OCI-LY1 (cell line): ENCODE results near the gene SLC1A3.
A peak's percentile ranks its signal among the peaks of the same experiment; 100 is the strongest.

Source experiments
- H2AFZ ChIP-seq: fragments of 200-600 bp; sonication (generic), shearing (Covaris generic); 2 replicates; pipeline ENCODE4 v1.6.0; 2014; ENCODE audit warnings: antibody characterized with exemption, mild to moderate bottlenecking, low read length
- H3F3A ChIP-seq: fragments of 200-600 bp; sonication (generic), shearing (Covaris generic); 2 replicates; pipeline ENCODE4 v1.6.0; 2014; ENCODE audit warnings: mild to moderate bottlenecking, antibody characterized with exemption, low read length, moderate library complexity; ENCODE audit not compliant: insufficient read depth
- H3K27ac ChIP-seq: fragments of 200-600 bp; sonication (generic); 2 replicates; pipeline ENCODE4 v1.5.1; 2014; ENCODE audit warnings: low read length, mixed run types, mild to moderate bottlenecking, low read depth; ENCODE audit not compliant: poor library complexity, severe bottlenecking
- H3K27me3 ChIP-seq: fragments of 200-600 bp; sonication (generic); 2 replicates; pipeline ENCODE4 v1.6.0; 2014; ENCODE audit warnings: antibody characterized with exemption, mild to moderate bottlenecking, low read length, moderate library complexity; ENCODE audit not compliant: insufficient read depth
- H3K36me3 ChIP-seq: fragments of 200-600 bp; sonication (generic); 2 replicates; pipeline ENCODE4 v1.6.1; 2014; ENCODE audit warnings: mild to moderate bottlenecking, antibody characterized with exemption, low read length, moderate library complexity, mixed read lengths; ENCODE audit not compliant: insufficient read depth
- H3K4me1 ChIP-seq: fragments of 200-600 bp; sonication (generic); 2 replicates; pipeline ENCODE4 v1.5.1; 2014; ENCODE audit warnings: mild to moderate bottlenecking, low read length, moderate library complexity; ENCODE audit not compliant: insufficient read depth, severe bottlenecking
- H3K4me2 ChIP-seq: fragments of 200-600 bp; sonication (generic), shearing (Covaris generic); 2 replicates; pipeline ENCODE4 v1.6.1; 2014; ENCODE audit warnings: low read length
- H3K4me3 ChIP-seq: fragments of 200-600 bp; sonication (generic); 2 replicates; pipeline ENCODE4 v1.5.1; 2014; ENCODE audit warnings: low read length, low read depth, mild to moderate bottlenecking, mixed read lengths; ENCODE audit not compliant: poor library complexity, severe bottlenecking
- H3K79me2 ChIP-seq: fragments of 200-600 bp; shearing (Covaris generic); 2 replicates; pipeline ENCODE4 v1.6.1; 2016; ENCODE audit warnings: mixed run types, low read length, mixed read lengths; ENCODE audit not compliant: insufficient read depth
- H3K9ac ChIP-seq: fragments of 200-600 bp; sonication (generic), shearing (Covaris generic); 2 replicates; pipeline ENCODE4 v1.6.1; 2014; ENCODE audit warnings: mild to moderate bottlenecking, low read length, mixed read lengths
- H3K9me2 ChIP-seq: fragments of 200-600 bp; sonication (generic), shearing (Covaris generic); 2 replicates; pipeline ENCODE4 v1.6.1; 2014; ENCODE audit warnings: low read depth, mild to moderate bottlenecking, low read length, mixed read lengths
- H3K9me3 ChIP-seq: fragments of 200-600 bp; shearing (Covaris generic); 2 replicates; pipeline ENCODE4 v1.6.1; 2014; ENCODE audit warnings: low read length, mixed read lengths
- H4K20me1 ChIP-seq: fragments of 200-600 bp; sonication (generic), shearing (Covaris generic); 2 replicates; pipeline ENCODE4 v1.6.0; 2016; ENCODE audit warnings: mild to moderate bottlenecking, low read length; ENCODE audit not compliant: insufficient read depth
- CTCF ChIP-seq: fragments of 200-600 bp; sonication (generic), shearing (Covaris generic); IDR thresholded peaks from 2 replicates; pipeline ENCODE4 v1.5.1; 2017; ENCODE audit warnings: mild to moderate bottlenecking, antibody characterized with exemption, low read length, moderate library complexity, mixed read lengths
- EZH2 ChIP-seq: fragments of 200-600 bp; sonication (generic), shearing (Covaris generic); IDR thresholded peaks from 2 replicates; pipeline ENCODE4 v1.8.0; 2017; ENCODE audit warnings: borderline replicate concordance, mixed run types, mild to moderate bottlenecking, antibody characterized with exemption, low read length, moderate library complexity, mixed read lengths

SLC1A3 gene

GRCh38 chr5:36721664-36722235 is 115.3 kb downstream of the SLC1A3 start:
- H2AFZ ChIP-seq, result no peak overlapping the region
- no peak overlapping the region for H3K9ac ChIP-seq
- no peak overlapping the region for H3K4me3 ChIP-seq
- no peaks in the 10 kb centered on the region for H4K20me1 ChIP-seq
- H3K27me3 ChIP-seq, result no peaks in the 10 kb centered on the region
- no peaks in the 10 kb centered on the region for H3K36me3 ChIP-seq
- no peaks in the 10 kb centered on the region for H3K79me2 ChIP-seq
- H3K9me2 ChIP-seq, result no peaks in the 10 kb centered on the region
- no peak overlapping the region for H3K4me2 ChIP-seq
- TF ChIP-seq CTCF, result no peak
- no peak for TF ChIP-seq EZH2
- H3K27ac ChIP-seq, result no peak overlapping the region
- no peaks in the 10 kb centered on the region for H3K9me3 ChIP-seq
- H3F3A ChIP-seq, result no peaks in the 10 kb centered on the region
- H3K4me1 ChIP-seq, result peaks cover 35% of the 10 kb centered on the region

GRCh38 chr5:36722900-36723299 is 116.5 kb downstream of the SLC1A3 start:
- H3K4me2 ChIP-seq, result no peak overlapping the region
- H3K79me2 ChIP-seq, result no peaks in the 10 kb centered on the region
- no peaks in the 10 kb centered on the region for H3K27me3 ChIP-seq
- H3K36me3 ChIP-seq, result no peaks in the 10 kb centered on the region
- no peaks in the 10 kb centered on the region for H3K9me3 ChIP-seq
- no peaks in the 10 kb centered on the region for H4K20me1 ChIP-seq
- H3K4me3 ChIP-seq, result no peak overlapping the region
- H3K27ac ChIP-seq, result no peak overlapping the region
- no peak for TF ChIP-seq EZH2
- TF ChIP-seq CTCF, result no peak; the same call in 1 of the 2 replicates
- H3K4me1 ChIP-seq, result peaks cover 35% of the 10 kb centered on the region
- H3K9ac ChIP-seq, result no peak overlapping the region
- H3F3A ChIP-seq, result no peaks in the 10 kb centered on the region
- H3K9me2 ChIP-seq, result no peaks in the 10 kb centered on the region
- no peak overlapping the region for H2AFZ ChIP-seq

- H3K36me3 ChIP-seq, result no peaks in the 10 kb centered on the region
- TF ChIP-seq CTCF (no peak), EZH2 (no peak)
- peak overlapping the region; percentile 59 for H3K4me3 ChIP-seq
- no peaks in the 10 kb centered on the region for H4K20me1 ChIP-seq
- no peaks in the 10 kb centered on the region for H3K27me3 ChIP-seq
- no peaks in the 10 kb centered on the region for H3K9me2 ChIP-seq
- no peak overlapping the region; the same call in 1 of the 2 replicates for H2AFZ ChIP-seq
- no peaks in the 10 kb centered on the region for H3K79me2 ChIP-seq
- peaks cover 35% of the 10 kb centered on the region for H3K4me1 ChIP-seq
- H3K27ac ChIP-seq, result peak overlapping the region; percentile 71
- H3K4me2 ChIP-seq, result peak overlapping the region; percentile 85
- peak overlapping the region; percentile 66; the same call in 1 of the 2 replicates for H3K9ac ChIP-seq
- no peaks in the 10 kb centered on the region for H3K9me3 ChIP-seq
- H3F3A ChIP-seq, result no peaks in the 10 kb centered on the region
Observed at GRCh38 chr5:36723912-36724311, 117.5 kb downstream of the SLC1A3 start.
